GM21825 (cell line): ENCODE results near the gene NWD2.
"Not testable (repeated sequence)": the region's sequence is repeated elsewhere in the genome, so short reads cannot be mapped to it uniquely, and the experiment has no call there.

Experiments
- ATAC-seq: cut with Tn5 transposase; IDR thresholded peaks from one replicate; pipeline ENCODE4 v1.9.1; 2021; ENCODE audit warnings: mild to moderate bottlenecking, moderate library complexity; ENCODE audit not compliant: unreplicated experiment

The NWD2 gene

GRCh38 chr4:37389967-37390580 is 145.5 kb downstream of the NWD2 start:
- peak; percentile 54 for ATAC-seq

GRCh38 chr4:37392521-37393255 is 148.1 kb downstream of the NWD2 start:
- ATAC-seq, result no peak

GRCh38 chr4:37393321-37393720 is 148.8 kb downstream of the NWD2 start:
- no peak for ATAC-seq

GRCh38 chr4:37393889-37394288 is 149.3 kb downstream of the NWD2 start:
- peak; percentile 51 for ATAC-seq

- no peak for ATAC-seq
Measured at GRCh38 chr4:37397505-37397904, 153.0 kb downstream of the NWD2 start.

- peak; percentile 79 for ATAC-seq
Measured at GRCh38 chr4:37400241-37400881, 155.8 kb downstream of the NWD2 start.

- ATAC-seq, result not testable (repeated sequence)
Measured at GRCh38 chr4:37407938-37408826, 163.6 kb downstream of the NWD2 start.

- ATAC-seq, result not testable (repeated sequence)
Measured at GRCh38 chr4:37413612-37414011, 169.1 kb downstream of the NWD2 start.

GRCh38 chr4:37415845-37416369 is 171.4 kb downstream of the NWD2 start:
- no peak for ATAC-seq

GRCh38 chr4:37421614-37422013 is 177.1 kb downstream of the NWD2 start:
- no peak for ATAC-seq

GRCh38 chr4:37422102-37422501 is 177.6 kb downstream of the NWD2 start:
- ATAC-seq, result no peak

GRCh38 chr4:37422638-37423037 is 178.1 kb downstream of the NWD2 start:
- ATAC-seq, result no peak

- ATAC-seq, result no peak
Measured at GRCh38 chr4:37423310-37423709, 178.8 kb downstream of the NWD2 start.

GRCh38 chr4:37424753-37425152 is 180.2 kb downstream of the NWD2 start:
- ATAC-seq, result no peak

- ATAC-seq, result no peak
Measured at GRCh38 chr4:37425857-37426256, 181.3 kb downstream of the NWD2 start.

GRCh38 chr4:37427193-37427592 is 182.7 kb downstream of the NWD2 start:
- no peak for ATAC-seq

- no peak for ATAC-seq
Measured at GRCh38 chr4:37429906-37430305, 185.4 kb downstream of the NWD2 start.

GRCh38 chr4:37430718-37431416 is 186.3 kb downstream of the NWD2 start:
- no peak for ATAC-seq

- peak; percentile 68 for ATAC-seq
Measured at GRCh38 chr4:37431417-37431743, 186.8 kb downstream of the NWD2 start.

- no peak for ATAC-seq
Measured at GRCh38 chr4:37434469-37434868, 189.9 kb downstream of the NWD2 start.
